HG03575 (cell line): ENCODE results near the gene EFCAB6.

Source experiments
- ATAC-seq: cut with Tn5 transposase; IDR thresholded peaks from one replicate; pipeline ENCODE4 v1.9.1; 2021; ENCODE audit not compliant: unreplicated experiment, insufficient number of reproducible peaks, low FRiP score; ENCODE audit errors: extremely low read depth

Gene EFCAB6

GRCh38 chr22:43820651-43821305, 8.7 kb upstream of the EFCAB6 start:
- no peak for ATAC-seq

GRCh38 chr22:43819931-43820640, 8.0 kb upstream of the EFCAB6 start:
- ATAC-seq, result no peak

- no peak for ATAC-seq
Observed at GRCh38 chr22:43819421-43819921, 7.4 kb upstream of the EFCAB6 start.

- ATAC-seq, result no peak
Observed at GRCh38 chr22:43818981-43819380, 6.9 kb upstream of the EFCAB6 start.

GRCh38 chr22:43817402-43817801, 5.3 kb upstream of the EFCAB6 start:
- no peak for ATAC-seq

- ATAC-seq, result no peak
Observed at GRCh38 chr22:43814264-43814663, 2.2 kb upstream of the EFCAB6 start.

GRCh38 chr22:43812890-43813289, 785 bp upstream of the EFCAB6 start:
- ATAC-seq, result no peak

- no peak for ATAC-seq
Observed at GRCh38 chr22:43811777-43812148, 342 bp downstream of the EFCAB6 start.

GRCh38 chr22:43802897-43803495, 9.1 kb downstream of the EFCAB6 start:
- no peak for ATAC-seq

- no peak for ATAC-seq
Observed at GRCh38 chr22:43800970-43801369, 11.1 kb downstream of the EFCAB6 start.

- no peak for ATAC-seq
Observed at GRCh38 chr22:43798492-43798891, 13.6 kb downstream of the EFCAB6 start.

- ATAC-seq, result no peak
Observed at GRCh38 chr22:43796567-43796966, 15.5 kb downstream of the EFCAB6 start.

- no peak for ATAC-seq
Observed at GRCh38 chr22:43795320-43795719, 16.8 kb downstream of the EFCAB6 start.

GRCh38 chr22:43792905-43793304, 19.2 kb downstream of the EFCAB6 start:
- no peak for ATAC-seq

- ATAC-seq, result no peak
Observed at GRCh38 chr22:43789452-43789851, 22.7 kb downstream of the EFCAB6 start.

GRCh38 chr22:43783777-43784176, 28.3 kb downstream of the EFCAB6 start:
- ATAC-seq, result no peak

- ATAC-seq, result no peak
Observed at GRCh38 chr22:43782448-43782847, 29.7 kb downstream of the EFCAB6 start.

- ATAC-seq, result no peak
Observed at GRCh38 chr22:43777286-43777685, 34.8 kb downstream of the EFCAB6 start.

GRCh38 chr22:43776081-43776670, 35.9 kb downstream of the EFCAB6 start:
- no peak for ATAC-seq
